ENCODE results near the gene IZUMO1R.
A peak's percentile ranks its signal among the peaks of the same experiment; 100 is the strongest.
"Not testable (repeated sequence)": the region's sequence is repeated elsewhere in the genome, so short reads cannot be mapped to it uniquely, and the experiment has no call there.

The IZUMO1R gene

DNA sequence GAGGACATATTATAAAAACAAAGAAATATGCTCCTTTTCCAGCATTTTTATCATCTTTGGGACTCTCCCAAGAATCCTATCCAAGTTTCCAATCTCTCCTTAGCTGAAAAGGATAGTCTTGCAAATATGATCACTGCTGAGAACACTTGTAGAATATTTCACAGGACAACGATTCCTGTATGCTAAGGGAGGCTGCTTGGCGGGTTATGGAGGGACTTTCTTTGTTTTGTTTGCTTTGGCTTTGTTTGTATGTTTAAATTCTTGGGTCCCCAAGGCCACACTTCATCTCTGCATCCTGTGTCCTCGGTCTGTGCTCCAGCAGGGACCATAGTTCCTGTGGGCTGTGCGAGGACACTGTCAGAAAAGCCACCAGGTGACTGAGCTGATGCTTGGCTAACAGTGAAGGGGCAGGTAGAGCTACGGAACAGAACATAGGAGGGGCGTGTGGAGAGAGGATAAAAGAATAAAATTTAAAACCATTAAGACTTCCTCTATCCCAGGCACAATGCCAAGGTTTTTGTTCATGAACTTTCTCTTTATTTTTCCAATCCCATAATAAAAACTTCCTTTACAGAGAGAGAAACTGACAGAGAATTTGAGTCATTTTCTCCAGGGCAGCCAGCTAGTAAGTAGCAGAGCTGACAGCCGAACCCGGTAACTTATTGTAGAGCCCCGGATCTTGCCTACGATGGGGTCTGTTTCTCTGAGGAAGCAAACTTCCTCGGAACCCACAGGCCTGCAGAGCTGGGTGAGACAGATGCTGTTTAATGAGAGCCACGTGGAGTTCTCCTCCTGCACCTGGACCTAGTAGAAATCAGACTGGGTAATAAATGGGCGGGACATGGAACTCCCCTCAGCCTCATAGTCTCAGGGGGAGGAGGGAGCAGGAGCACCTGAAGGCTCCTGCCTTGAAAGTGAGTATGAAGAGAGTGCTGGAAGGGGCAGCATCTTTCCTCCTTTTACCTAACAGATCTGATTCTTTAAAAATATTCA is at the start of gene IZUMO1R:
Gene IZUMO1R, plus strand, starts transcription at position 615 of the 993 bp plus-strand sequence. CDS start 1,057 bp downstream, outside the sequence.
- no peak for DNase-seq (ENCODE audit: low spot score)
- TF ChIP-seq, protein P1, sequence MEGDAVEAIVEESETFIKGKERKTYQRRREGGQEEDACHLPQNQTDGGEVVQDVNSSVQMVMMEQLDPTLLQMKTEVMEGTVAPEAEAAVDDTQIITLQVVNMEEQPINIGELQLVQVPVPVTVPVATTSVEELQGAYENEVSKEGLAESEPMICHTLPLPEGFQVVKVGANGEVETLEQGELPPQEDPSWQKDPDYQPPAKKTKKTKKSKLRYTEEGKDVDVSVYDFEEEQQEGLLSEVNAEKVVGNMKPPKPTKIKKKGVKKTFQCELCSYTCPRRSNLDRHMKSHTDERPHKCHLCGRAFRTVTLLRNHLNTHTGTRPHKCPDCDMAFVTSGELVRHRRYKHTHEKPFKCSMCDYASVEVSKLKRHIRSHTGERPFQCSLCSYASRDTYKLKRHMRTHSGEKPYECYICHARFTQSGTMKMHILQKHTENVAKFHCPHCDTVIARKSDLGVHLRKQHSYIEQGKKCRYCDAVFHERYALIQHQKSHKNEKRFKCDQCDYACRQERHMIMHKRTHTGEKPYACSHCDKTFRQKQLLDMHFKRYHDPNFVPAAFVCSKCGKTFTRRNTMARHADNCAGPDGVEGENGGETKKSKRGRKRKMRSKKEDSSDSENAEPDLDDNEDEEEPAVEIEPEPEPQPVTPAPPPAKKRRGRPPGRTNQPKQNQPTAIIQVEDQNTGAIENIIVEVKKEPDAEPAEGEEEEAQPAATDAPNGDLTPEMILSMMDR (IDR thresholded peaks at IDR 0.05; ENCODE audit: extremely low read depth, missing control alignments) = no peak

DNA sequence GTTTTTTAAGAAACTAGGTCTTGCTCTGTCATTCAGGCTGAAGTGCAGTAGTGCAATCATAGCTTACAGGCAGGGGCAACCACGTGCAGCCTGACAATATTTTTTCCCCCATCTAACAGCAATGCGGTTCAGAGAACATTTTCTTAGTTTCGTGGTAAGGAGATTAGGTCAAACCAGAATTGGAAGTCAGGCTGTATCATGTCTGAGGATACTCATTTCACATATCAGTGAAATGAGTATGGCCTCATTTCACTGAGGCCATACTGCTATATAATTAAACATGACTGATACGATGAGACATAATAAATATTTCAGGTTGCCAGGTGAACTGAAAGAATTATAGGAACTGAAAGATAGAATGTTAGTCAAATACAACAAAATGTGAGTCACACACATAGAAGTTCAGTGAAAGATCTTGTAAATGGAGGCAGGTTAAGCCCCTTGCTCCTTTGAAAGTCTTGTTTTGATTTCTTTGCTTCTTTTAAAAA is 32.5 kb upstream of the IZUMO1R start:
- peak; percentile 36 for DNase-seq (ENCODE audit: low spot score)
- TF ChIP-seq, protein P1 (IDR thresholded peaks at IDR 0.05; ENCODE audit: extremely low read depth, missing control alignments) = no peak

DNA sequence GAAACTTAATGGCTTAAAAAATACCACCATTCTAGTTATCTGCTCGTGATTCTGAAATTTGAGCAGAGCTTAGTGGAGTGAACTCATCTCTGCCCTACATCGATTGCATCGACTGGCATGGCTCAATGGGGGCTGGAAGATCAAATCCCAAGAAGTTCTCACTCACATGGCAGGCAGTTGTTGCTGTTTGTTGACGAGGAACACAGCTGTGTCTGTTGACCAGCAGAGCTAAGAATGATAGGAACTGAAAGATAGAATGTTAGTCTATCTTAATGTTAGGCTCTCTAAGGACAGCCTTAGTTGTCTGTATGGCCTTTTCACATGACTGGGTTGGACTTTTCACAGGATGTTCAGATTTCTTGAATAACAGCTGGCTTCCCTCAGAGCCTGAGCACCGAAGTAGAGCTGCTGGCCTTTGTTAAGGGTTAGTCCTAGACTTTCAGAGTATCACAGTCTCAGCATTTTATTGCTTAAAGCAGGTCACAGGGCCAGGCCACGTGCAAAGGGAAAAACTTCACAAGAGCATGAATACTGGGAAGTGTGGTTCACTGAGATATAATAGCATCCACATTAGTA is 31.6 kb upstream of the IZUMO1R start:
- peak; percentile 7 for DNase-seq (ENCODE audit: low spot score)
- TF ChIP-seq, protein P1 (IDR thresholded peaks at IDR 0.05; ENCODE audit: extremely low read depth, missing control alignments) = no peak

DNA sequence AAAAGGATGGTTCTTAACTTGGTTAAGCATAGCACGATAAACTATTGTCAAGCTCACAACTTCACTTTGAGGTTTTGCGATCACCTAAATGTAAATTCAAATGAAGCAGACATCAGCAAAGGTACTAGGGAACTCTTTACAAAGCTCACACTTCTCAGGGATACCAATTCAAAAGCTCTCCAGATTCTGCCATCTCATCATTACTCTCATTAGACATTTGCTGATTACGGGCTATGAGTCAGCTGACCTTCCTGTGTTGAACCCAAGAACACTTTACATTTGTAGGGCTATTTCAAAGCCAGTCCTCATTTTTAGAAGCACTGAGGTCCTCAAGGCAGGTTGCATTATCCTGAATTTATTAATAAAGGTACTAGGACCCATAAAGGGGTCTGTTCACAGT is 28.4 kb upstream of the IZUMO1R start:
- DNase-seq (ENCODE audit: low spot score) = no peak
- TF ChIP-seq, protein P1 (IDR thresholded peaks at IDR 0.05; ENCODE audit: extremely low read depth, missing control alignments) = no peak

DNA sequence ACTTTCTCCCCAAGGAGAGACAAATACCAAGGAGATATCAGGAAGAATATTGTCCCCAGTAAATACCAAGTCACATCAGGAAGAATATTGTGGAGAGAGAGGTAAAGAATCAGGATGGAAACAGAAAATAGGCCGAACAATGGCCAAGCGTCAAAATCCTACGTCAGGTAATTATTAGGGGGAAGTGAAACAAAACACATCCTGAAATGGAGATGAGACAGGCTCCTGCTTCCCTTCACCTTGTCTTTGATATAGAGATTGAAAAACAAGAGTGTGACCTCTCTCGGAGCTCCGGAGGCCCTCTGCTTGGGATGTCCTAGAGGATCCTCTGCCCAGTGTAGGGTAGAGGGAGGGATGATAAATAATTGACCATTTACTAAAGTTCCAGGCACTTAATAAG is 27.4 kb upstream of the IZUMO1R start:
- TF ChIP-seq, protein P1 (IDR thresholded peaks at IDR 0.05; ENCODE audit: extremely low read depth, missing control alignments) = no peak
- no peak for DNase-seq (ENCODE audit: low spot score)

DNA sequence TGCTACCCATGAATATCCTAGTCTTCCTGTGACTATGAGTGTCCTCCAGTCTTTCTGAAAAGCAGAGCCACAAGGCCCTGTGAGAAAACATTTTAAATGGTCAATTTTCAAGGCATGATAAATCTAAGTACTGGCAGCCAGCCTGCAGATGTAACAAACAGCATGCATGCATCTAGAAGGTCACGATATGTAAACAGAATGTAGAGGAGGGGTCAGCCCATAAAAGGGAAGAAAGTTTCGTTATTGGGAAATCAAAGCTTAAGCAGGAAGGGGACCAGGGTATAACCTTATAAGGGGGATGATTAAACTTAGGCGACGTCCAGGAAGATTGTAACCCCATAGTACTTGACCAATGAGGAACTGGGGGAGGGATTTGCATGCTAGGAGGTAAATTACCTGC is 26.2 kb upstream of the IZUMO1R start:
- not testable (repeated sequence) for DNase-seq (ENCODE audit: low spot score)

DNA sequence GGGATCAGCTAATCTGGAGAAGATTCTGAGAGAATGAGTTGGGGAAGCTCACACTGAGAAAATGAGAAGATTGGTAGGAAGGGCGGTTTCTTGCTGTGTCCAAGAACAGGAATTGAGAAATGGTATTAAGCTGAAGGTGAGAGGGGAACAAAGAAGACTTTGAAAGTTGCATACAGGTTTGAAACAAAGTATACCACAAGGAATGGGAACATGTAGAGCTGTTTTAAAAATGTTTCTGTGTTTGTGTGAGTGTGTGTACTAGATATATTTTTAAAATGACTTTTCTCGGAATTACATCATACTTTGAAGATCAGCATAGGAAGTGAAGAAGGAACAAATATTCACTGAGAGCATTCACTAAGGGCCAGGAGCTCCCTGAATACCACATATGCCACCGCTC is 24.4 kb upstream of the IZUMO1R start:
- DNase-seq (ENCODE audit: low spot score) = no peak
- TF ChIP-seq, protein P1 (IDR thresholded peaks at IDR 0.05; ENCODE audit: extremely low read depth, missing control alignments) = no peak
